Activated T-helper 9 cell treated with anti-CD3 and anti-CD28 coated beads, Interleukin-2, amount 50 U/mL, for 16 hours (primary cell): ENCODE results near the gene ELOVL7.
"Not testable (repeated sequence)": the region's sequence is repeated elsewhere in the genome, so short reads cannot be mapped to it uniquely, and the experiment has no call there.

Experiments
- DNase-seq: peaks from one replicate; pipeline ENCODE4 v3.0.0-alpha.2; 2020; ENCODE audit warnings: low read depth

ELOVL7 gene

GRCh38 chr5:60843936-60844905 is at the start of gene ELOVL7:
TSS of gene ELOVL7 (minus strand) at chr5:60844269. CDS start at chr5:60787397, 56,872 bp downstream.
- no peak for DNase-seq

DNA sequence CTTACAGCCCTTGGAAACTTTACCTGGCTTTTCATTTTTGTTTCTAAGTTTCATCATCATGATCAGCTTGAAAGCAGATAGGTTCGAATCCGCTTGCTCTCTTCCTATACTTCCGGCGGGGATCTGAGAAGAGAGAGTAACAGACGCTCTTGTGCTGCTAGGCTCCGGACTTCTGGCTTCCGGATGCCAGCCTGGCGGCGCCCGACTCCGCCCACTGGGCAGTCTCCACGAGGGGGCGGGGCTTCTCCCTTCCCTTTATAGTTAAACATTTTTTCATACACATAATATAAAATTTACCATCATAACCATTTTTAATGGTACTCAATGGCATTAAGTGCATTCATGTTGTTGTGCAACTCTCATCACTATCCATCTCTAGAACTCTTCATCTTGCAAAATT is 49.5 kb upstream of the ELOVL7 start:
- DNase-seq: no peak

DNA sequence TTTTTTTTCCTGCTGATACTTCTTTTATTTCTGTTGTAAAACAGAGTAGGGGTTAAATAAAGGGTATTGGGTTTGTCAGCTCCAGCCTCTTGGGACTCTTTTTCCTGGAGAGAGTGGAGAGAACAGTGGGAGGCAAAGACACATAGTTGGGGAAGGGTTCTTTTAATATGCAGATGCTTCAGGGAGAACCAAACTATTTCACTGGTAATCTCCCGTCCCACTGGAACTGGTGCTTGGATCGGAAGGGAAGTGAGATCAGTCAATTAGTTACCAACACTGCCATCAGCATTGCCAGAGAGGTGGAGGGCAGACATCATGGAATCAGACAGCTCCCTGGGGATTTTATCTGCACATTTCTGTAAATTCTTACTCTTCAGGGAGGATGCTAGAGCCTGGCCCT is 47.6 kb upstream of the ELOVL7 start:
- no peak for DNase-seq

GRCh38 chr5:60888359-60889061 is 44.4 kb upstream of the ELOVL7 start:
- no peak for DNase-seq

DNA sequence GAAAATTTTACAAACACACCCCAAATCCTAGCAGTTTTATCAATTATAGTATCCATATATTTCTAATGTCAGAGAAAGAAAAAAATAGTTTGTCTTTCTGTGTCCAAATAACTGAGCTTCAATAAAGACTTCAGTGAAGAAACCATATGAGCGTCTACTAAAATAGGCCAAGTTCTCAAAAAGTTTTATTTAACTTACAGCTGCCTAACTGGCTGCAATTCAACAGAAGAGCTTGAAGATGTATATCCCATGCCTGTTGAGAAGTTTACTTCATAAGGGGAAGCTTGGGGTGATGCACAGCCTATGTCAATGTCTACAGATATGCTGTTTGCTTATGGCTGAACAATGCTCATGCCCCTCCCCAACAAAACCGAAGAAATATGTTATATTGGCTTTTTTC is 43.7 kb upstream of the ELOVL7 start:
- no peak for DNase-seq

DNA sequence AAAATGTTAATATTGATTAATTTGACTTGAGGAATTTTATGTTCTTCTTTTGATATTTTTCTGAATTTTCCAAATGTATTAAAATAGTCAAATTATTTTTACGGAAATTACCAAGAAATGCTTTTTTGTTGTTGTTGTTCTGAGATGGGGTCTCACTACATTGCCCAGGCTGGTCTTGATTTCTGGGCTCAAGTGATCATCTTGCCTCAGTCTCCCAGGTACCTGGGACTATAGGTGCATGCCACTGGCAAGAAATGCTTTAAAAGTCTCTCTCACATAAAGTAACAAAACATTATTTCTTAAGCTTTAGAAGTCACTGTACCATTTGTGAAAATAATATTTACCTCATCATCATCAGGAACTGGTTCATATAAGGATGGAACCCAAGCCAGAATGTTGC is 43.0 kb upstream of the ELOVL7 start:
- no peak for DNase-seq

GRCh38 chr5:60886158-60886557 is 42.1 kb upstream of the ELOVL7 start:
- no peak for DNase-seq

GRCh38 chr5:60883229-60883628 is 39.2 kb upstream of the ELOVL7 start:
- DNase-seq: no peak

- no peak for DNase-seq
These were observed 28.8 kb upstream of the ELOVL7 start for GRCh38 chr5:60872892-60873291.

DNA sequence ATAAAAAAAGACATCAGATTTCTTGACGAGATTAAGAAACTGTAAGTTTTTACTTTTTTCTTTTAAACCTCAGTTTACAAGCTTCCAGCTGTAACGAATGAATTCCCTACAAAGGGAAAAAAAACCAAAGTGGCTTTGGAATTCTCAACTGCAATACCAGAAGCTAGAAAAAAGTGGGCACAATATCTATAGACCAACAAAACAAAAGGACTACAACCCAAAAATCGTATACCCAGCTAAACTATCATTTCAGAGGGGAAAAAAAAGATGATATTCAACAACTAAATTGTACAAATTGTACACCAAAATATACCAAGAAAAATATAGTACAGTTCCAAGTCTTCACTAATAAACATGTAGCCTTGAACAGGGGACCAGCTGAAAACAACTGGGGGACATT is 26.8 kb upstream of the ELOVL7 start:
- DNase-seq: no peak

DNA sequence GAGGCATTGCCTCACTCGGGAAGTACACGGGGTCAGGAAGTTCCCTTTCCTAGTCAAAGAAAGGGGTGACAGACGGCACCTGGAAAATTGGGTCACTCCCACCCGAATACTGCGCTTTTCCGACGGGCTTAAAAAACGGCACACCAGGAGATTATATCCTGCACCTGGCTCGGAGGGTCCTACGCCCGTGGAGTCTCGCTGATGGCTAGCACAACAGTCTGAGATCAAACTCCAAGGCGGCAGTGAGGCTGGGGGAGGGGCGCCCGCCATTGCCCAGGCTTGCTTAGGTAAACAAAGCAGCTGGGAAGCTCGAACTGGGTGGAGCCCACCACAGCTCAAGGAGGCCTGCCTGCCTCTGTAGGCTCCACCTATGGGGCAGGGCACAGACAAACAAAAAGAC is 16.5 kb upstream of the ELOVL7 start:
- DNase-seq: not testable (repeated sequence)

DNA sequence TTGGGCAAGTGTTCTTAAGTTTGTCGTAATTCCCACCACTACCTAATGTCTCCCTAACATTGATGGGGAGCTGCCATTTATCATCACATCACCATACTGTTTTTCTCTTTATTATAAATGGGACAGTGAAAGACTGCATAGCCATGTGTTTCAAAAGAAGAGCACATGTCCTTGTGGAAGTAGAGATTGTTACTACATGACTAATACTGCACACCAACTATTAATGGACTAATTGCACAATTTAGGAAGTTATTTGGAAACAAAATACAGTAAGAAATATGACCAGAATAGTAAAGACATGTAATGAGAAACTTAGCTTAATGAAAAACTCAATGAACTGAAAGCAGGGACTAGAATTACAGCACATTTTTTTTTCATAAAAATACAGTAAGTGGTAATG is 12.0 kb upstream of the ELOVL7 start:
- no peak for DNase-seq

DNA sequence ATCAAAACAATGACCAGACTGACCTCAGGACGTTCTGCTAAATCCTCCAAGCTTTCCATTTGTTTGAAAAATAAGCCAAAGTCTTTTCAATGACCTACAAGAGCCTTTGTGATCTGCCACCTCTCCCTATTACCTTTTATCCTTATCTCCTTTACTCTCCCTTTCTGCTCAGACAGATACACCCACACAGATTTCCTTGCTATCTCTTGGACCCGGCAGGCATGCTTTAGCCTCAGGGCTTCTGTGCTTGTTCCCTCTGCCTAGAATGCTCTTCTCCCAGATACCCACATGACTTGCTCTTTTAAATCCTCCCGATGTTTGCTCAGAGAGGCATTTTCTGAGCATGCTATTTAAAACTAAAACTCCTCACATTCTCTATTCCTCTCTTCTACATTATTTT is 8.9 kb upstream of the ELOVL7 start:
- DNase-seq: no peak

DNA sequence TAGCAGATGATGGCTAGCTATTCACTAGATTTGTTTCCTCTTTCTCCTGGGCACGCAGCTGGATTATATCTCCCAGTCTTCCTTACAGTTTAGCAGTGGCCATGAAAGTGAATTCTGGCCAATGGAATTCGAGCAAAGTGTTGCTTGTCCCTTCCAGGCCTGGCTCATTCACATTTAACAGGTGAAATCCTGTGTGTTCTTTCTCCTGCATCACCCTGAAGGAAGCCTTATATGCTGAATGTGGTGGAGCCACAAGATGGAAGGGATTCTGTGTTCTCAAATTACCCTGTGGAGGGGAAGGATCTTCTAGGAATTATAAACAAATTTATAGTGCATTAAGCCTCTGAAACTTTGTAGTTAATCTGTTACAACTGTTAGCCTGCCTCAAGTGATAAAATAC is 8.2 kb upstream of the ELOVL7 start:
- DNase-seq: no peak

DNA sequence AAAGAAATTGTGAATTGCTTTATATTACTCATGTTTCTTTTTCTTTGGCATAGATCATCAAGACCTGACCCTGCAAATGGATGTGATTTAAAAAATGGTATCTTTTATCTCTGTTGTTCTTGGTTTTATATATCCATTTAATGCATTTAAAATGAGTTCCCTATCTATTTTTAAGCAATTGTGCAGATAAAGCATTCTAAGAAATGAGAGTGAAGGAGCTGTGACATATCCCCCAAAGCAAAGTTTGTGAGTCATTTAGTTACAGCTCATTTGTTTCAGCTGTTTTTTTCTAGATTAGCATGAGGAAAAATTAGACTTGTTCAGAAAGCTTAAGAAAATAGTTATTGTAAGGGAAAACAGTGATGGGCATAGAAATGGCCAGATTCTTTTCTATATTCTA is 7.6 kb upstream of the ELOVL7 start:
- no peak for DNase-seq

- DNase-seq: no peak
These were observed 2.2 kb upstream of the ELOVL7 start for GRCh38 chr5:60846298-60846697.

DNA sequence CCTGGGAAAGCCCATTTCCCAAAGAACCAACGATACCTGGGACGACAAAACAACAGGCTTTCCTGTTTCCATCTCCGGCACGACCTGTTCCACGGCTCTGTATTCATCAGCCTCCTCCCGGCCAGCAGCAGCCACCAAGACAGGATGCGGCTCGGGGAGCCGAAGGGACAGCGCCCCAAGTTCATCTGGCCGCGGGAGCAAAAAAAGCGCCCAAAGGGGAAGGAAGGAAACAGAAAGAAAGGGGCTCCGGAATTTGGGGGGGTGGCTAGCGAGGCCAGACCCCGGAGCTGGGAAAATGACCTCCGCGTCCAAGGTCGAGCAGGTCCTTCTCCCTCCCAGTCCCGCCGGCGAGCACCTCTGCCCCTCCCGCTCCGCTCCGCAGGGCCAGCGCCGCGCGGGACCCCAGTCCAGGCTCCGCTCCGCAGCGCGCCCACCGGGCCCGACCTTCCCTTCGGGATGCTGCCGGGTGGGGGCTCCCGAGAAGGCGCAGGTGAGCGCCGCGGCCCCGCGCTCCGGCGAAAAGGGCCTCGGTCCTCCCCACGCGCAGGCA is 608 bp downstream of the ELOVL7 start:
- DNase-seq: no peak

DNA sequence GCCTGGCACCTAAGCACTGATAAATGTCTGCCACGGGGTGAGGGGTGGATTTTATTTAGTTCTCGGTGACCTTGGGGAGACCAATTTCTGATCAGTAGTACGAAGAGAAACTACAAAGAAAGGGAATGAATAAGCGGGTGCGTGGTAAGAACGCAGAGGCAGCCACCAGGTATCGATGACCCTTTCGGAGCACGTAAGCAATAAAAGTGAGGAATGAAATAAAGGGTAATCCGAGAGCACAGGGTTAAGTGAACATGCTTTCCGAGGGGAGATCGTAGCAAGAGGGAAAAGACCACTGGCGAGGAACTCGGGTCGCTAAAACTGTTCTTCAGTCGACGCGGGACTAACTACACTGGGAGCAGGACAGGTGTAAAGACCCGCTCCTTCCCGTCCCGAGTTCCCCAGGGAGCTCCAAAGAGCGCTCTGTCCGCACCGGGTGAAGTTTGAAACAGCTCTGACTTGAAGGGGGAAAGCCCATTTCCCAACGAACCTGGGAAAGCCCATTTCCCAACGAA is 1.1 kb downstream of the ELOVL7 start:
- no peak for DNase-seq

GRCh38 chr5:60841361-60841760 is 2.7 kb downstream of the ELOVL7 start:
- no peak for DNase-seq

DNA sequence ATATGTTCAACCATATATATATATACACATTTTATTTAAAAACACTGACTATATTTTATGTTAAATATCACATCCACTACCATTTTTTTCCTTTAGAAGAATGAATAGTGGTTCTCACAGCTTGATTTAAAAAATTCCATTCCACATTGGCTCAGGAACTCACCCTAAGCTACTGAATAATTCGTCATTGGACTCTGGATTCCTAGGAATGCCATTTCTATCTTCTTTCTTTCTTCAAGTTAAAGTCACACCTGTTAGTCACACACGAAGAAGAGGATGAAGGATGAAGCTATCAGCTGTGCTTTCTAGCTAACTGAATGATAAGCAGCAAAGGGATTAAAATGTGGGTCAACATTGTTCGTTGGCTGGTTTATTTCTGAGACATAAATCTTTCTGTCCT is 7.9 kb downstream of the ELOVL7 start:
- DNase-seq: no peak

- no peak for DNase-seq
These were observed 8.5 kb downstream of the ELOVL7 start for GRCh38 chr5:60835554-60835953.

GRCh38 chr5:60833520-60833919 is 10.5 kb downstream of the ELOVL7 start:
- DNase-seq: no peak

DNA sequence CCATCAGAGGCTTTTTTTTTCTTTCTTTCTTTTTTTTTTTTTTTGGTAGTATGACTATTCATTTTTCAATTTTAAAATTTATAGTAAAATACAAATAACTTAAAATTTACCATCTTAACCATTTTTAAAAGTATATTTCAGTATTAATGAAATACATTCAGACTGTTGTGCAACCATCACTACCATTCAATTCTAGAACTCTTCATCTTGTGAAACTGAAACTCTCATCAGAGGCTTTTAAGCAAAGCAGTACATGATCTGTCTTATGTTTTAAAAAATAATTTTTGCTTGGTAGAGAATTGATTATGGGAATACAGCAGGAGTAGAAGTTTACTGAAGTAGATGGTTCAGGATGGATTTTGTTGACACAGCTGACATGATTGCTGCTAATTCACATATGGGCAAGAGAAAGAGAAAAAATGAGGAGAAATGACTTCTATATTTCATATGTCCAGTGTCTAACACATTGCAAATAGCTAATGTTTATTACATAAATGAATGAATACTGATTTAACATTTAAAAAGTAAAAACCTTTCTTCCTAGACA is 13.4 kb downstream of the ELOVL7 start:
- DNase-seq: no peak
